Stimulated activated CD8-positive, alpha-beta memory T cell treated with anti-CD3 and anti-CD28 coated beads, Interleukin-15, amount 100 ng/mL, for 24 hours (primary cell): ENCODE data around the gene PDE5A.
"Not testable (repeated sequence)": the region's sequence is repeated elsewhere in the genome, so short reads cannot be mapped to it uniquely, and the experiment has no call there.

Experiments used
- DNase-seq: peaks from one replicate; pipeline ENCODE4 v3.0.0-alpha.2; 2020; ENCODE audit warnings: low read depth

Gene PDE5A

GRCh38 chr4:119628281-119629141 lies at the start of gene PDE5A:
Gene PDE5A (minus strand): TSS chr4:119628804. CDS start chr4:119628671, 133 bp downstream.
- peak; percentile 58 for DNase-seq

GRCh38 chr4:119676101-119676500 lies 47.5 kb upstream of the PDE5A start:
- DNase-seq = no peak

- no peak for DNase-seq
Observed at GRCh38 chr4:119675391-119675790, 46.8 kb upstream of the PDE5A start.

GRCh38 chr4:119672938-119673337 lies 44.3 kb upstream of the PDE5A start:
- no peak for DNase-seq

GRCh38 chr4:119672086-119672485 lies 43.5 kb upstream of the PDE5A start:
- DNase-seq = no peak

- DNase-seq = no peak
Observed at GRCh38 chr4:119671205-119671604, 42.6 kb upstream of the PDE5A start.

- no peak for DNase-seq
Observed at GRCh38 chr4:119667802-119668201, 39.2 kb upstream of the PDE5A start.

GRCh38 chr4:119666653-119667091 lies 38.1 kb upstream of the PDE5A start:
- DNase-seq = no peak

GRCh38 chr4:119665752-119666151 lies 37.1 kb upstream of the PDE5A start:
- no peak for DNase-seq

- DNase-seq = no peak
Observed at GRCh38 chr4:119664168-119664907, 35.7 kb upstream of the PDE5A start.

- DNase-seq = no peak
Observed at GRCh38 chr4:119663160-119663788, 34.7 kb upstream of the PDE5A start.

GRCh38 chr4:119662612-119663011 lies 34.0 kb upstream of the PDE5A start:
- DNase-seq = not testable (repeated sequence)

- DNase-seq = no peak
Observed at GRCh38 chr4:119661231-119661630, 32.6 kb upstream of the PDE5A start.

GRCh38 chr4:119659576-119659975 lies 31.0 kb upstream of the PDE5A start:
- no peak for DNase-seq

- DNase-seq = no peak
Observed at GRCh38 chr4:119657111-119657611, 28.6 kb upstream of the PDE5A start.

GRCh38 chr4:119656342-119656741 lies 27.7 kb upstream of the PDE5A start:
- no peak for DNase-seq

GRCh38 chr4:119655111-119655837 lies 26.7 kb upstream of the PDE5A start:
- DNase-seq = no peak

GRCh38 chr4:119653990-119654389 lies 25.4 kb upstream of the PDE5A start:
- no peak for DNase-seq

- DNase-seq = no peak
Observed at GRCh38 chr4:119652998-119653397, 24.4 kb upstream of the PDE5A start.

GRCh38 chr4:119648398-119648797 lies 19.8 kb upstream of the PDE5A start:
- DNase-seq = no peak

GRCh38 chr4:119647558-119647957 lies 19.0 kb upstream of the PDE5A start:
- DNase-seq = no peak
